Esophagus muscularis mucosa (tissue), 4 donors: ENCODE results near the gene NDUFAF8. TPM values are rescaled to one million over a fixed set of nuclear protein-coding genes. Genes with fewer than 3 reads are reported as not detected.

Experiments
- DNase-seq: peaks from one replicate; pipeline ENCODE4 v3.0.0-alpha.2; 2017; ENCODE audit errors: extremely low spot score
- H3K27ac ChIP-seq, 4 donors: fragments of 200-600 bp; sonication (generic); replicated peaks in 1 of 4; 1 replicate in 3 of 4; 2 replicates in 1 of 4; pipeline ENCODE4 v1.5.1; 2016 to 2019; ENCODE audit warnings: mild to moderate bottlenecking in 1 of 4
- H3K27me3 ChIP-seq, 4 donors: fragments of 200-600 bp; sonication (generic); one replicate each; pipeline versions ENCODE4 v1.5.1 to v1.6.0; 2016 to 2019
- H3K36me3 ChIP-seq, 4 donors: fragments of 200-600 bp; sonication (generic); one replicate each; pipeline ENCODE4 v1.5.1; 2016 to 2019
- H3K4me1 ChIP-seq, 4 donors: fragments of 200-600 bp; sonication (generic); one replicate each; pipeline ENCODE4 v1.5.1; 2016 to 2019
- H3K4me3 ChIP-seq, 4 donors: fragments of 200-600 bp; sonication (generic); 1 replicate in 2 of 4; 2 replicates in 2 of 4; pipeline ENCODE4 v1.5.1; 2016 to 2019; ENCODE audit warnings: mild to moderate bottlenecking in 4 of 4, moderate library complexity in 1 of 4
- H3K9me3 ChIP-seq, 4 donors: fragments of 200-600 bp; sonication (generic); 1 replicate in 3 of 4; 2 replicates in 1 of 4; pipeline ENCODE4 v1.5.1; 2016 to 2019
- CTCF ChIP-seq, 3 experiments: fragments of 200-600 bp in 2 of 3; fragments of 450-650 bp in 1 of 3; sonication (generic) in 2 of 3; IDR thresholded peaks; one replicate each; pipeline ENCODE4 v1.5.1; 2017 to 2019; ENCODE audit warnings: antibody characterized with exemption in 3 of 3, mild to moderate bottlenecking in 2 of 3, moderate library complexity in 1 of 3
- EP300 ChIP-seq: sonication (generic); formaldehyde crosslinking; IDR thresholded peaks from one replicate; pipeline ENCODE4 v1.6.1; 2017; ENCODE audit warnings: antibody characterized with exemption
- POLR2A ChIP-seq: fragments of 450-650 bp; IDR thresholded peaks from one replicate; pipeline ENCODE4 v1.6.1; 2017; ENCODE audit warnings: antibody characterized with exemption, moderate library complexity, mild to moderate bottlenecking, low read depth
- POLR2AphosphoS5 ChIP-seq, 2 donors: sonication (generic); formaldehyde crosslinking; IDR thresholded peaks; one replicate each; pipeline ENCODE4 v1.6.1; 2017; ENCODE audit warnings: antibody characterized with exemption in 2 of 2
- WGBS: methylation state at CpG from one replicate; pipeline ENCODE4 v1.1.5; 2018; 5-methylcytosine and 5-hydroxymethylcytosine counted together
- intact Hi-C: fragments of 100-400 bp; cut with DNase I; formaldehyde crosslinking; loops from one replicate; pipeline ENCODE4 v1.15.1; 2023
- total RNA-seq, 4 donors: library from RNA; depleted of rRNA; stranded (reverse); fragments of >200 nt; gene quantifications; one replicate each; pipeline versions ENCODE4 v1.1.0 to v1.2.1, GENCODE V29; 2016

Gene NDUFAF8
- total RNA-seq, 4 donors from 2014 or later = 34.6 to 54.8 (median 40.4) TPM

- H3K9me3 ChIP-seq = no peaks in the 10 kb centered on the region
Observed at GRCh38 chr17:81217491-81217890, 21.6 kb upstream of the NDUFAF8 start.

GRCh38 chr17:81218459-81218858 is 20.7 kb upstream of the NDUFAF8 start:
- no peak overlapping the region for H3K4me3 ChIP-seq
- H3K9me3 ChIP-seq = no peaks in the 10 kb centered on the region
- no peak overlapping the region for H3K27ac ChIP-seq
- 83% methylated on average over 12 of the region's 13 CpGs for WGBS
- no peak for DNase-seq
- H3K27me3 ChIP-seq = no peaks in the 10 kb centered on the region
- peaks cover 7 to 28% (median 13%) of the 10 kb centered on the region in 4 donors for H3K36me3 ChIP-seq
- peaks cover 15 to 21% (median 19%) of the 10 kb centered on the region in 4 donors for H3K4me1 ChIP-seq
- TF ChIP-seq CTCF (IDR thresholded peaks at IDR 0.05) (no peak), POLR2AphosphoS5 (IDR thresholded peaks at IDR 0.05) (no peak), POLR2A (no peak), EP300 (no peak)
- intact Hi-C loops = no loop called here

More at GRCh38 chr17:81217491-81217890, 21.6 kb upstream of the NDUFAF8 start:
- no peak overlapping the region for H3K27ac ChIP-seq
- 87% methylated on average over 15 of the region's 18 CpGs for WGBS
- intact Hi-C loops = no loop called here
- H3K4me3 ChIP-seq = no peak overlapping the region
- no peaks in the 10 kb centered on the region for H3K27me3 ChIP-seq
- DNase-seq = no peak
- H3K4me1 ChIP-seq = peaks cover 14 to 15% (median 14%) of the 10 kb centered on the region in 4 donors
- peaks cover 7 to 28% (median 13%) of the 10 kb centered on the region in 4 donors for H3K36me3 ChIP-seq
- TF ChIP-seq CTCF (IDR thresholded peaks at IDR 0.05) (no peak), POLR2AphosphoS5 (IDR thresholded peaks at IDR 0.05) (no peak), EP300 (no peak), POLR2A (no peak)

GRCh38 chr17:81218991-81219390 is 20.1 kb upstream of the NDUFAF8 start:
- 96% methylated on average over 11 of the region's 11 CpGs for WGBS
- Histone ChIP-seq H3K4me1 (peaks cover 19 to 26% (median 24%) of the 10 kb centered on the region in 4 donors), H3K9me3 (no peaks in the 10 kb centered on the region), H3K27ac (no peak overlapping the region), H3K27me3 (no peaks in the 10 kb centered on the region), H3K4me3 (no peak overlapping the region), H3K36me3 (peaks cover 7 to 28% (median 12%) of the 10 kb centered on the region in 4 donors)
- no peak for TF ChIP-seq EP300
- TF ChIP-seq CTCF (IDR thresholded peaks at IDR 0.05) = no peak
- no peak for TF ChIP-seq POLR2AphosphoS5 (IDR thresholded peaks at IDR 0.05)
- TF ChIP-seq POLR2A = no peak
- intact Hi-C loops = no loop called here
- no peak for DNase-seq

GRCh38 chr17:81219476-81220180 is 19.5 kb upstream of the NDUFAF8 start:
- 89% methylated on average over 21 of the region's 24 CpGs for WGBS
- Histone ChIP-seq H3K27me3 (no peaks in the 10 kb centered on the region), H3K9me3 (no peaks in the 10 kb centered on the region), H3K4me1 (peaks cover 19 to 27% (median 24%) of the 10 kb centered on the region in 4 donors), H3K4me3 (no peak overlapping the region), H3K27ac (no peak overlapping the region), H3K36me3 (peaks cover 7 to 28% (median 12%) of the 10 kb centered on the region in 4 donors)
- DNase-seq = no peak
- TF ChIP-seq POLR2AphosphoS5 (IDR thresholded peaks at IDR 0.05) (no peak), POLR2A (no peak), CTCF (IDR thresholded peaks at IDR 0.05) (no peak)
- intact Hi-C loops = no loop called here
